LNCaP clone FGC (cell line): ENCODE results near the gene MRPL51.
A peak's percentile ranks its signal among the peaks of the same experiment; 100 is the strongest.

ENCODE experiments used
- DNase-seq: peaks from one replicate; pipeline ENCODE4 v3.0.0-alpha.2; 2011; ENCODE audit warnings: low read depth
- H3K4me3 ChIP-seq: 2 replicates; pipeline ENCODE4 v1.5.1; 2011; ENCODE audit warnings: mild to moderate bottlenecking, low read depth, low read length, control low read depth
- TF ChIP-seq, protein P1 (sequence below): IDR thresholded peaks from 2 replicates; pipeline ENCODE4 v1.5.1; 2012; ENCODE audit warnings: mild to moderate bottlenecking; ENCODE audit not compliant: control insufficient read depth, insufficient read depth; ENCODE audit errors: extremely low read depth

The MRPL51 gene

DNA sequence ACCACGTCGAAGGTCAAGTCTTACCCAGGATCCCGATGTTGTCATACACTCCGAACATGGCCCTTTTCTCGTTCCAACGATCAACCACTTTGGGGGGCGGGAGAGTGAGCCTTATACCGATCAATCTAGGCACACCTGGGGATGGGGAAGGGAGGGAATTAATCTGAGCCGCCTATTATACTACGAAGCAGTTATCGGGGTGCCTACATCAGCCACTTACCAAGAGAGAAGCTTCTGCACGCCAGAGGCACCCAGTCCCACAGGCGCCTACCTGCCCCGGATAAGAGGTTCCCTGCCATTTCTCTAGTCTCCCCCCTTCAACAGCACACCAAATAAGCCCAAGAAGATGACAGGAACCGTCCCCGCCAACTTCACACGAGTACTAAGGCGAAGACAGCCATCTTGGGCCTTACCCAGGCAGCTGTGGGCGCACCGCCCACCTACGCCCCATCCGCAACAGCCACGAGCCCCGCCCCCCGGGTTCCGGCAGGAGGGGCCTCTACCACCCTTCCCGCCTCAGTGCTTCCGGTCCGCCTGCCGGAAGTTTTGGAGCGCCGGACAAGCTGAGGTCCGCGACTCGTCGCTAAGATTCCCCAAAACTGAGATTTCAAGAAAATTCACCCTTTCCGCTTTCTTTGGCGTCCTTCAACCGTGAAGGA lies at the start of gene MRPL51:
Gene MRPL51 (minus strand): TSS at position 425 of the 659 bp plus-strand sequence. CDS start 126 bp downstream, at position 299.
- TF ChIP-seq, protein P1, sequence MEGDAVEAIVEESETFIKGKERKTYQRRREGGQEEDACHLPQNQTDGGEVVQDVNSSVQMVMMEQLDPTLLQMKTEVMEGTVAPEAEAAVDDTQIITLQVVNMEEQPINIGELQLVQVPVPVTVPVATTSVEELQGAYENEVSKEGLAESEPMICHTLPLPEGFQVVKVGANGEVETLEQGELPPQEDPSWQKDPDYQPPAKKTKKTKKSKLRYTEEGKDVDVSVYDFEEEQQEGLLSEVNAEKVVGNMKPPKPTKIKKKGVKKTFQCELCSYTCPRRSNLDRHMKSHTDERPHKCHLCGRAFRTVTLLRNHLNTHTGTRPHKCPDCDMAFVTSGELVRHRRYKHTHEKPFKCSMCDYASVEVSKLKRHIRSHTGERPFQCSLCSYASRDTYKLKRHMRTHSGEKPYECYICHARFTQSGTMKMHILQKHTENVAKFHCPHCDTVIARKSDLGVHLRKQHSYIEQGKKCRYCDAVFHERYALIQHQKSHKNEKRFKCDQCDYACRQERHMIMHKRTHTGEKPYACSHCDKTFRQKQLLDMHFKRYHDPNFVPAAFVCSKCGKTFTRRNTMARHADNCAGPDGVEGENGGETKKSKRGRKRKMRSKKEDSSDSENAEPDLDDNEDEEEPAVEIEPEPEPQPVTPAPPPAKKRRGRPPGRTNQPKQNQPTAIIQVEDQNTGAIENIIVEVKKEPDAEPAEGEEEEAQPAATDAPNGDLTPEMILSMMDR, result no peak
- H3K4me3 ChIP-seq, result peak within 1 kb of the TSS; percentile 99
- DNase-seq, result peak; percentile 82

GRCh38 chr12:6542209-6543009 lies 49.3 kb upstream of the MRPL51 start:
- no peak for DNase-seq
- TF ChIP-seq, protein P1, result no peak
- no peak overlapping the region for H3K4me3 ChIP-seq

DNA sequence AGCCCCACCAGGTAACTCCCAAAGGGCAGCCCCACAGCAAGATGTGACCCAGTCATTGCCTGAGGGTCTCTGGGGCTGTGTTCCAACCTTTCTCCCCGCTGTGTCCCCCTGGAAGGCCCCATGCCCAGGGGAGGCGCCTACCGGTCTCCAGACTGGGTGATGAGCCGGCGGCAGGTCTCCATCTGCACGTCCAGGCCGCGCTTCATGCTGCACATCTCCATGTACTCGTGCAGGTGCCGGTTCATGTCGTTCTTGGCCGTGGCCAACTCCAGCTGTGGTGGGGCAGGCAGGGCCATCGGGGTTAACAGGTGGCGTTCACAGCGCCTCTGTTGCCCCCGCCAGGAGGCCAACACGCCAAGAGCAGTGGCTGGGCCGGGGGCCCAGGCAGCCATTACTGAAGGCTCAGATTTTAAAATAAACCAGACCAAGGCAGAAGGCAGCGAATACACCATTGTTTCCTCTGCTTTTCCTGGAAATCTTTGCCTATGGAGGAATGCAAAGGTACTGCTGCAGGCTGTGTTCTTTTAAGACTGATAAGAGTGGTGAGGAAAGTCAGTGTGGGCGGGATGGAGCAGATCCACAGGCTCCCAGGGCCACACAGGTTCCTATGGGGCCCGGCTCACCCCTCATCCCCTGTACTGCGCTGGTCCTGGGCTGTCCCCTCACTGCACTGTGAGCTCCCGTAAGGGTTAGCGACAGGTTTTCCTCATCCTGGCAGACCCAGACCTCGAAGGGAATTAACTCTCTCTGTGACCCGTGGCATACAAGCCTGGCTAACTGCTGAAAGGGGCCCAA lies 48.5 kb upstream of the MRPL51 start:
- H3K4me3 ChIP-seq, result no peak overlapping the region

GRCh38 chr12:6540181-6540877 lies 47.3 kb upstream of the MRPL51 start:
- TF ChIP-seq, protein P1, result no peak
- DNase-seq, result no peak
- H3K4me3 ChIP-seq, result no peak overlapping the region

More for the DNA sequence above, 48.5 kb upstream of the MRPL51 start:
- DNase-seq, result no peak
- TF ChIP-seq, protein P1, result no peak

- H3K4me3 ChIP-seq, result no peak overlapping the region
- TF ChIP-seq, protein P1, result no peak
- no peak for DNase-seq
These were observed 46.7 kb upstream of the MRPL51 start for GRCh38 chr12:6539707-6540134.

DNA sequence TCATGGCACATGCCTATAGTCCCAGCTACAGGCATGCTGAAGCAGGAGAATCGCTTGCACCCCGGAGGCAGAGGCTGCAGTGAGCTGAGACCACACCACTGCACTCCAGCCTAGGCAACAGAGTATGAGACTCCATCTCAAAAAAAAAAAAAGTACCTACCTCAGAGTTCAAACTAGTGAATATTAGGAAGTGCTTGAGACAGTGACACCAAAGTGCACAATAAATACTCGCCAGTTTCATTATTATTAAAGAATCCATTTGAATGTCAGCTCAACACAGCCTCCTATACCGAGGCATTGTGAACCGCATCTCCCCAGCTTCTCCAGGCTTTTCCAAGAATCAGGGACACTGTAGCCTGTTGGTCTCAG lies 46.2 kb upstream of the MRPL51 start:
- DNase-seq, result no peak
- TF ChIP-seq, protein P1, result no peak
- no peak overlapping the region for H3K4me3 ChIP-seq
